OCI-LY7 (cell line): ENCODE data around the gene RCOR1. TPM values are rescaled to one million over a fixed set of nuclear protein-coding genes. Genes with fewer than 3 reads are reported as not detected.

Experiments
- BruUV-seq: library from RNA; stranded (reverse); fragments of 400-500 nt; replicated peaks from 2 replicates; lab custom pipeline; 2021; lab: Mats Ljungman, UMichigan
- CTCF ChIA-PET: fragments of 300-600 bp; sonication (Branson Sonifier 250); formaldehyde crosslinking; loops from one replicate; lab custom pipeline; 2022; ENCODE audit warnings: antibody characterized with exemption; ENCODE audit not compliant: unreplicated experiment; lab: Charles Lee
- POLR2A ChIA-PET: fragments of 300-600 bp; sonication (Branson Sonifier 250); formaldehyde crosslinking; loops from one replicate; lab custom pipeline; 2022; ENCODE audit warnings: antibody characterized with exemption; lab: Charles Lee
- DNase-seq: peaks from one replicate; pipeline ENCODE4 v3.0.0-alpha.2; 2015; ENCODE audit warnings: low spot score
- H2AFZ ChIP-seq: fragments of 200-600 bp; sonication (generic), shearing (Covaris generic); 2 replicates; pipeline ENCODE4 v1.6.1; 2014; ENCODE audit warnings: mild to moderate bottlenecking, antibody characterized with exemption, low read length, moderate library complexity
- H3K27ac ChIP-seq: fragments of 200-600 bp; sonication (generic); 2 replicates; pipeline ENCODE4 v1.5.1; 2014; ENCODE audit warnings: mixed run types, low read depth, mild to moderate bottlenecking, moderate library complexity, low read length, inconsistent platforms; ENCODE audit not compliant: poor library complexity, severe bottlenecking
- H3K36me3 ChIP-seq: fragments of 200-600 bp; sonication (generic); 2 replicates; pipeline ENCODE4 v1.6.1; 2014; ENCODE audit warnings: mild to moderate bottlenecking, antibody characterized with exemption, low read length, moderate library complexity, mixed read lengths; ENCODE audit not compliant: insufficient read depth
- H3K4me1 ChIP-seq: fragments of 200-600 bp; sonication (generic); 2 replicates; pipeline ENCODE4 v1.5.1; 2014; ENCODE audit warnings: mild to moderate bottlenecking, low read length; ENCODE audit not compliant: insufficient read depth, poor library complexity, severe bottlenecking
- H3K4me2 ChIP-seq: fragments of 200-600 bp; sonication (generic); 2 replicates; pipeline ENCODE4 v1.6.1; 2014; ENCODE audit warnings: mild to moderate bottlenecking, low read length
- H3K4me3 ChIP-seq: fragments of 200-600 bp; sonication (generic); 2 replicates; pipeline ENCODE4 v1.5.1; 2014; ENCODE audit warnings: mild to moderate bottlenecking, low read depth, low read length; ENCODE audit not compliant: poor library complexity, severe bottlenecking
- H3K79me2 ChIP-seq: fragments of 200-600 bp; sonication (generic); 2 replicates; pipeline ENCODE4 v1.6.1; 2016; ENCODE audit warnings: low read depth, mild to moderate bottlenecking, low read length, moderate library complexity, mixed read lengths; ENCODE audit not compliant: insufficient read depth
- H3K9me2 ChIP-seq: fragments of 200-600 bp; sonication (generic); 2 replicates; pipeline ENCODE4 v1.6.1; 2016; ENCODE audit warnings: mild to moderate bottlenecking, low read length, mixed read lengths; ENCODE audit not compliant: insufficient read depth
- H3K9me3 ChIP-seq: fragments of 200-600 bp; sonication (generic); 2 replicates; pipeline ENCODE4 v1.6.1; 2014; ENCODE audit warnings: mild to moderate bottlenecking, mixed run types, low read length, mixed read lengths
- H4K20me1 ChIP-seq: fragments of 200-600 bp; sonication (generic); 2 replicates; pipeline ENCODE4 v1.6.1; 2014; ENCODE audit warnings: mild to moderate bottlenecking, antibody characterized with exemption, low read length, moderate library complexity, mixed read lengths; ENCODE audit not compliant: insufficient read depth
- EZH2phosphoT487 ChIP-seq: fragments of 200-600 bp; sonication (generic); IDR thresholded peaks from 2 replicates; pipeline ENCODE4 v1.6.1; 2018; ENCODE audit warnings: low read depth, borderline replicate concordance, mild to moderate bottlenecking, mixed run types, antibody characterized with exemption, low read length, moderate library complexity, mixed read lengths
- intact Hi-C: fragments of 100-400 bp; cut with micrococcal nuclease; formaldehyde crosslinking; loops from one replicate; pipeline ENCODE4 v1.10.0; 2022; ENCODE audit not compliant: unreplicated experiment
- total RNA-seq, 2 experiments: library from RNA; depleted of rRNA in 1 of 2; stranded (reverse); fragments of >200 nt in 1 of 2; shearing (Covaris generic) in 1 of 2; gene quantifications; 2 replicates each; pipeline ENCODE4 v1.2.3, GENCODE V29; 2014 to 2022
- TF ChIP-seq, protein P1 (sequence below): fragments of 200-600 bp; sonication (generic); conservative IDR thresholded peaks from 2 replicates; pipeline ENCODE4 v1.5.1; 2014; ENCODE audit warnings: mild to moderate bottlenecking, antibody characterized with exemption, low read length, moderate library complexity, mixed read lengths

Gene RCOR1
- total RNA-seq, 2 experiments from 2014 or later = 12.1 to 30.2 TPM

DNA sequence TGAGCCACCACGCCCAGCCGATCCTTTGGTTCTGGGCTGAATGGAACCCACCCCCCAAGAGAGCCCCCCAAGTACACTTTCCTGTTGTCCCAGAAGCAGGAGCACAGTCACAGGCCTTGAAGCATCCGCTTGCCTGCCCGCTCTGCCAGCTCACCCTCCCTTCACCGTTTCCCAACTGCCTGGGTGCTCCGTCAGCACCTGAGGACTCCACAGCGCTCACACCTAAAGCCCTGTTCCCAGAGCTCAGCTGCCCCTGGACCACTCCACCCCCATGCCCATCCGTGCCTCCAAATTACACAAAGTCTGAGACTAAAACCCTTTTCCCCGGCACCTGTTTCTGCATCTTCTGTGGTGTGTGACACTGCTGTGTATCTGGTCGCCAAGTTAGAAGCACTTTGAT, 140.5 kb downstream of the RCOR1 start:
- Histone ChIP-seq H3K36me3 (peaks cover 16% of the 10 kb centered on the region; the same call in 1 of the 2 replicates), H3K4me1 (no peaks in the 10 kb centered on the region), H3K4me3 (no peak overlapping the region), H3K27ac (no peak overlapping the region), H4K20me1 (no peaks in the 10 kb centered on the region), H3K9me3 (no peaks in the 10 kb centered on the region), H3K4me2 (no peak overlapping the region), H2AFZ (no peak overlapping the region), H3K9me2 (no peaks in the 10 kb centered on the region), H3K79me2 (no peaks in the 10 kb centered on the region)
- no peak for TF ChIP-seq EZH2phosphoT487
- TF ChIP-seq, protein P1, sequence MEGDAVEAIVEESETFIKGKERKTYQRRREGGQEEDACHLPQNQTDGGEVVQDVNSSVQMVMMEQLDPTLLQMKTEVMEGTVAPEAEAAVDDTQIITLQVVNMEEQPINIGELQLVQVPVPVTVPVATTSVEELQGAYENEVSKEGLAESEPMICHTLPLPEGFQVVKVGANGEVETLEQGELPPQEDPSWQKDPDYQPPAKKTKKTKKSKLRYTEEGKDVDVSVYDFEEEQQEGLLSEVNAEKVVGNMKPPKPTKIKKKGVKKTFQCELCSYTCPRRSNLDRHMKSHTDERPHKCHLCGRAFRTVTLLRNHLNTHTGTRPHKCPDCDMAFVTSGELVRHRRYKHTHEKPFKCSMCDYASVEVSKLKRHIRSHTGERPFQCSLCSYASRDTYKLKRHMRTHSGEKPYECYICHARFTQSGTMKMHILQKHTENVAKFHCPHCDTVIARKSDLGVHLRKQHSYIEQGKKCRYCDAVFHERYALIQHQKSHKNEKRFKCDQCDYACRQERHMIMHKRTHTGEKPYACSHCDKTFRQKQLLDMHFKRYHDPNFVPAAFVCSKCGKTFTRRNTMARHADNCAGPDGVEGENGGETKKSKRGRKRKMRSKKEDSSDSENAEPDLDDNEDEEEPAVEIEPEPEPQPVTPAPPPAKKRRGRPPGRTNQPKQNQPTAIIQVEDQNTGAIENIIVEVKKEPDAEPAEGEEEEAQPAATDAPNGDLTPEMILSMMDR = no peak
- ChIA-PET CTCF (no interaction called here), POLR2A (interaction anchor here (0.6 to 0.8 kb wide), 4 partner anchors 74 to 863 kb away, joined by 3 to 6 read pairs (median 3); no protein-coding TSS in a partner anchor)
- no TSS peak for BruUV-seq
- intact Hi-C loops = no loop called here
- DNase-seq = no peak

DNA sequence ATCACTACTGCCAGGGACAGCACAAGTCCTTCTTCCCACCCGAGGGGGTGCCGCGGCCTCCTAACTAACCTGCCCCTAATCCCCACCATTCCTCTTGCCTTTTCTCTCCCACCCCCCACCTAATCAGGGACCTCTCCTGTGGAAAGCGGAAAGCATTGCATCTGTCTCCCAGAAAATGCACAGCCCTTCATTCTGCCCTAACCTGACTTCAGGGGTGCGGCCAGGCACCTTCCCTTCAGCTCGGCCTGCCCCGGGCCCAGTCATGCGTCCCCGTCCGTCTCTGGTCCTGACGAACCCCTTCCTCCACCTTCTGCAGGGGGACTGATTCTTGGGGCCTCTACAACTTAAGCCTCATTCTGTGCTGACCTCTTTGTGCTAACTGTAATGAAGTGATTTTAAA, 140.9 kb downstream of the RCOR1 start:
- no TSS peak for BruUV-seq
- Histone ChIP-seq H4K20me1 (no peaks in the 10 kb centered on the region), H3K9me3 (no peaks in the 10 kb centered on the region), H3K27ac (no peak overlapping the region), H3K4me3 (no peak overlapping the region), H3K4me1 (no peaks in the 10 kb centered on the region), H3K79me2 (no peaks in the 10 kb centered on the region), H3K9me2 (no peaks in the 10 kb centered on the region), H3K36me3 (peaks cover 12% of the 10 kb centered on the region; the same call in 1 of the 2 replicates), H2AFZ (no peak overlapping the region), H3K4me2 (no peak overlapping the region)
- ChIA-PET CTCF (no interaction called here), POLR2A (no interaction called here)
- intact Hi-C loops = no loop called here
- TF ChIP-seq EZH2phosphoT487 = no peak
- TF ChIP-seq, protein P1 = no peak
- DNase-seq = no peak

DNA sequence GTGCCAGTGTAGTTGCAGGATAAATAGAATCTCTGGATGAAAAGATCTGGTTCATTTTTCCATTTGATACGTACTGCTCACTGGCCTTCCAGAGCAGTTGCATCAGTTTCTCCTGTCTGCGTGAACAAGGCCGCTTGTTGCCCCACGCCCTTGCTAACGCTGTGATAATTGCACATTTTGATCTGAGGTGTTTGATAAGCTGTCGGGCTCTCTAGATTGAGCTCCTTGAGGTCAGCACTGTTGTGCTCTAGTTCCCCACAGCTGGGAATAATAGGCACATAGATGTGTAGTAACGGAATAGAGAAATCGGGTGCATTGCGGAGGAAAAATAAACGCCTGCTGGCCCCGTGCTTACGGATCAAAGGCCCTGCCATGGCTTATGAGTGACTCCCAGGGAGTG, 142.0 kb downstream of the RCOR1 start:
- Histone ChIP-seq H4K20me1 (no peaks in the 10 kb centered on the region), H3K79me2 (no peaks in the 10 kb centered on the region), H3K36me3 (peaks cover 8% of the 10 kb centered on the region; the same call in 1 of the 2 replicates), H3K9me2 (no peaks in the 10 kb centered on the region), H3K9me3 (no peaks in the 10 kb centered on the region), H3K27ac (no peak overlapping the region), H3K4me3 (no peak overlapping the region), H3K4me1 (no peaks in the 10 kb centered on the region), H3K4me2 (no peak overlapping the region), H2AFZ (no peak overlapping the region)
- ChIA-PET POLR2A (no interaction called here), CTCF (no interaction called here)
- BruUV-seq = no TSS peak
- TF ChIP-seq, protein P1 = no peak
- no peak for TF ChIP-seq EZH2phosphoT487
- DNase-seq = no peak
- intact Hi-C loops = no loop called here
